Stimulated activated naive B cell treated with anti-CD40 and anti-IgM and Interleukin-4, amounts not matched to agents 10 μg/mL and 1 μg/mL and 100 μg/mL, for 72 hours (primary cell): ENCODE results near the gene SHISA7.
"Not testable (repeated sequence)": the region's sequence is repeated elsewhere in the genome, so short reads cannot be mapped to it uniquely, and the experiment has no call there.

Source experiments
- ATAC-seq, 2 donors: fragments of 150-1000 bp; cut with Tn5 transposase; replicated peaks; 2 replicates each; pipeline ENCODE4 v1.10.0; 2021; ENCODE audit warnings: moderate library complexity in 1 of 2
- DNase-seq: peaks from one replicate; pipeline ENCODE4 v3.0.0; 2021
- H3K27ac Mint-ChIP-seq: one replicate; pipeline ENCODE4 v1.8.0; 2022; ENCODE audit warnings: mild to moderate bottlenecking, mixed read lengths
- H3K27me3 Mint-ChIP-seq, 2 donors: one replicate each; pipeline ENCODE4 v1.8.0; 2022; ENCODE audit warnings: mixed read lengths in 2 of 2
- H3K36me3 Mint-ChIP-seq, 2 donors: one replicate each; pipeline ENCODE4 v1.8.0; 2022; ENCODE audit warnings: mixed read lengths in 2 of 2, mild to moderate bottlenecking in 1 of 2
- H3K4me1 Mint-ChIP-seq, 2 donors: one replicate each; pipeline ENCODE4 v1.8.0; 2022; ENCODE audit warnings: mixed read lengths in 2 of 2, mild to moderate bottlenecking in 1 of 2
- H3K4me3 Mint-ChIP-seq, 2 donors: one replicate each; pipeline ENCODE4 v1.8.0; 2022; ENCODE audit warnings: mild to moderate bottlenecking in 2 of 2, mixed read lengths in 2 of 2, moderate library complexity in 1 of 2
- H3K9me3 Mint-ChIP-seq, 2 donors: one replicate each; pipeline ENCODE4 v1.8.0; 2022; ENCODE audit warnings: mixed read lengths in 2 of 2, mild to moderate bottlenecking in 1 of 2

The SHISA7 gene

GRCh38 chr19:55451965-55452748, 9.1 kb upstream of the SHISA7 start:
- DNase-seq: no peak
- Mint-ChIP-seq H3K4me1 (peaks cover 20 to 42% of the 10 kb centered on the region in 2 donors), H3K4me3 (peak overlapping the region; percentile 72 to 79), H3K27me3 (peaks cover 26 to 35% of the 10 kb centered on the region in 2 donors), H3K36me3 (peaks cover 28 to 36% of the 10 kb centered on the region in 2 donors), H3K27ac (no peak overlapping the region), H3K9me3 (no peaks in the 10 kb centered on the region)
- ATAC-seq: no peak

- Mint-ChIP-seq H3K9me3 (no peaks in the 10 kb centered on the region), H3K27ac (peak overlapping the region; percentile 43), H3K4me3 (peak overlapping the region; percentile 72 to 79), H3K36me3 (peaks cover 28 to 30% of the 10 kb centered on the region in 2 donors), H3K4me1 (peaks cover 19 to 42% of the 10 kb centered on the region in 2 donors), H3K27me3 (peaks cover 26 to 35% of the 10 kb centered on the region in 2 donors)
- ATAC-seq (peak in 1 of 2 donors; percentile 27), DNase-seq (no peak)
Measured at GRCh38 chr19:55451163-55451964, 8.3 kb upstream of the SHISA7 start.

DNA sequence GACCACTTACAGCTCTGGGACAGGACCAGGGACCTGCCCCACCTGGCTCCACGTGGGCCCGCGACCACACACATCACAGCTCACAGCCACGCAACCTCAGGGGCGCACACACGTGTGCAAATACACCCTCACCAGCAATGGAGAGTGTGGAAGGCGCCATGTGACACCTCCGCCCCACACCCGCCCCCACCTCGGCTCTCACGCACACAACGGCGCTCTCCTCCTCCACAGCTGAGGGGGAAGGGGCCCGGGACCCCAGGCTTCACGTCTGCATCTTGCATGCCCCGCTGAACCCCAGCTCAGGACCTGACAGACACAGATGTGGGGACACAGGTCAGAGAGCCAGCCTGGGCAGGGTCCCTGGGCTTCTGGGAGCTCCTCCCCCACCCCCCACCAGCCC, 6.4 kb upstream of the SHISA7 start:
- DNase-seq (no peak), ATAC-seq (no peak)
- Mint-ChIP-seq H3K27ac (no peak overlapping the region), H3K36me3 (peaks cover 16% of the 10 kb centered on the region in 2 donors), H3K27me3 (peaks cover 40 to 47% of the 10 kb centered on the region in 2 donors), H3K9me3 (no peaks in the 10 kb centered on the region), H3K4me3 (no peak overlapping the region), H3K4me1 (peaks cover 19 to 31% of the 10 kb centered on the region in 2 donors)

DNA sequence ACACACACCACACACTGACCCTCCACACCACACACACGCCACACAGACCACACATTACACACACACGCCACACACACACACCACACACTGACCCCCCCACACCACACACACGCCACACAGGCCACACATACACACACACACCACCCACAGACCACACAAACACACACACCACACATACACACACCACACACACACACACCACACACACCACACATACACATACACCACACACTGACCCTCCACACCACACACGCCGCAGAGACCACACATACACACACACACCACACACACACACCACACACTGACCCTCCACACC, 5.0 kb upstream of the SHISA7 start:
- H3K27me3 Mint-ChIP-seq: peaks cover 40 to 48% of the 10 kb centered on the region in 2 donors
- not testable (repeated sequence) for ATAC-seq

DNA sequence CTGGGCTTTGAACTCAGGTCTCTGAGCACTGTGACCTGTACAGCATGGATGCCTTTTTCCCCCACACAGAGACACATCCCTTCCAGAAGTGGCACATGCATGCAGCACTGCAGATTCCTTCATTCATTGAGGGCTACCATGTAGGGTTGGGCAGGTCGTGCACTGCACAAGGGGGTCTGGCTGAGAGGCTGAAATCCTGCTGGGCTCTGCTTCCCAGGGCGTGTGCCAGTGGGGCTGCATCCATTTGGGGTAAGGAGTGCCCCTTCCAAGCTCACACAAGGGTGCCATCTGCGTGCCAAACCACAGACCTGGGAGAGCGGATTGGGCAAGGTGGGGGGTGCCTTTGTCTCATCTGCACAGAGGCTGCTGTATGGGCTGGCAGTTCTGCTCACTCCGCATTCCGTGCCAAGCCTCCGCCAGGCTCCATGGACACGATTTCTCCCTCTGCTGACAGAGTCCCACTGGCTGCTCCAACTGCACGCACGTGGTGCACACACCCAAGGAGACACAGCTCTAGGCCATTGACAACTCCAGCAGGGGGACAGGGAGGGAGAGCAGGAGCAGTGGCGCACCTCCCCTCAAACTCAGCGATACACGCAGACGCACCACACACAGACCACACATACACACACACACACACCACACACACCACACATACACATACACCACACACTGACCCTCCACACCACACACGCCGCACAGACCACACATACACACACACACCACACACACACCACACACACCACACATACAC, 4.5 kb upstream of the SHISA7 start:
- Mint-ChIP-seq H3K4me1 (peaks cover 16 to 28% of the 10 kb centered on the region in 2 donors), H3K9me3 (no peaks in the 10 kb centered on the region), H3K4me3 (no peak overlapping the region), H3K27me3 (peaks cover 45 to 48% of the 10 kb centered on the region in 2 donors), H3K36me3 (no peaks in the 10 kb centered on the region), H3K27ac (no peak overlapping the region)
- ATAC-seq: peak; percentile 31 to 48
- no peak for DNase-seq

More for the DNA sequence above, 5.0 kb upstream of the SHISA7 start:
- not testable (repeated sequence) for H3K4me3 Mint-ChIP-seq, H3K36me3 Mint-ChIP-seq, H3K9me3 Mint-ChIP-seq, H3K27ac Mint-ChIP-seq, DNase-seq
- peaks cover 12 to 28% of the 10 kb centered on the region in 2 donors for H3K4me1 Mint-ChIP-seq

- no peak overlapping the region for H3K4me3 Mint-ChIP-seq
- peaks cover 0 to 3% of the 10 kb centered on the region in 2 donors for H3K9me3 Mint-ChIP-seq
- H3K27ac Mint-ChIP-seq: no peak overlapping the region
- no peak for DNase-seq
- H3K27me3 Mint-ChIP-seq: peaks cover 52 to 53% of the 10 kb centered on the region in 2 donors
- no peak for ATAC-seq
- H3K4me1 Mint-ChIP-seq: peaks cover 20 to 30% of the 10 kb centered on the region in 2 donors
- peaks cover 2 to 4% of the 10 kb centered on the region in 2 donors for H3K36me3 Mint-ChIP-seq
Measured at GRCh38 chr19:55446060-55446459, 3.0 kb upstream of the SHISA7 start.

- H3K4me1 Mint-ChIP-seq: peaks cover 21 to 28% of the 10 kb centered on the region in 2 donors
- peaks cover 2 to 8% of the 10 kb centered on the region in 2 donors for H3K36me3 Mint-ChIP-seq
- H3K27ac Mint-ChIP-seq: peak overlapping the region; percentile 27
- peaks cover 0 to 3% of the 10 kb centered on the region in 2 donors for H3K9me3 Mint-ChIP-seq
- peaks cover 54 to 64% of the 10 kb centered on the region in 2 donors for H3K27me3 Mint-ChIP-seq
- ATAC-seq (no peak), DNase-seq (no peak)
- no peak overlapping the region for H3K4me3 Mint-ChIP-seq
Measured at GRCh38 chr19:55444646-55445045, 1.5 kb upstream of the SHISA7 start.

DNA sequence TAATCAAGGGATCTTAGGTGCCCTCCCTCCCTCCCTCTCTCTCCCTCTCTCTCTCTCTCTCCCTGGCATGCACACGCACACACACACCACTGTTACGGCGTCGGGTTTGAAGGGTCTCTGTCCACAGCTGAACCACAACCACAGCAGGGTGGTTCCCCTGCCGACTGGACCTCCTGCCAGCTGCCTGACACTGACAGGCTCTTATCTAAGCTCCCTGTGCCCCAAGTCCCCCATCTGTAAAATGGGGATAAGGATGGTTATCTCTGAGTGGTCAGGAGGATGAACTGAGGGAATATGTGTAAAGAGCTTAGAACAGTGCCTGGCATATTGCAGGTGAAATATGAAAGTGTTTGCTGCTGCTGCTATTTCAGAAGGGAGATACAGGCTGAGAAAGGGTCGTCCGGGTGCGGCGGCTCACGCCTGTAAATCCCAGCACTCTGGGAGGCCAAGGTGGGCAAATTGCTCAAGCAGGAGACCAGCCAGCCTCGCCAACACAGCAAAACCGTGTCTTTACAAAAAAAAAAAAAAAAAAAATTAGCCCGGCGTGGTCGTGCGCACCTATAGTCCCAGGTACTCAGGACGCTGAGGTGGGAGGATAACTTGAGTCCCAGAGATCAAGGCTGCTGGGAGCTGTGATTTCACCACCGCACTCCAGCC, 852 bp upstream of the SHISA7 start:
- H3K4me1 Mint-ChIP-seq: peaks cover 21 to 35% of the 10 kb centered on the region in 2 donors
- H3K27me3 Mint-ChIP-seq: peaks cover 61 to 71% of the 10 kb centered on the region in 2 donors
- ATAC-seq: no peak
- peaks cover 7 to 14% of the 10 kb centered on the region in 2 donors for H3K36me3 Mint-ChIP-seq
- no peak overlapping the region for H3K27ac Mint-ChIP-seq
- peak overlapping the region; percentile 14 to 47 for H3K4me3 Mint-ChIP-seq
- peaks cover 0 to 6% of the 10 kb centered on the region in 2 donors for H3K9me3 Mint-ChIP-seq
- DNase-seq: no peak

GRCh38 chr19:55442372-55442961, 633 bp downstream of the SHISA7 start:
- Mint-ChIP-seq H3K4me3 (peak overlapping the region in 1 of 2 donors; percentile 25), H3K27ac (no peak overlapping the region), H3K36me3 (peaks cover 7 to 14% of the 10 kb centered on the region in 2 donors), H3K9me3 (peaks cover 0 to 8% of the 10 kb centered on the region in 2 donors), H3K4me1 (peaks cover 21 to 35% of the 10 kb centered on the region in 2 donors), H3K27me3 (peaks cover 73 to 86% of the 10 kb centered on the region in 2 donors)
- ATAC-seq (peak in 1 of 2 donors; percentile 41), DNase-seq (no peak)

GRCh38 chr19:55441692-55442321, 1.3 kb downstream of the SHISA7 start:
- Mint-ChIP-seq H3K27me3 (peaks cover 80 to 92% of the 10 kb centered on the region in 2 donors), H3K27ac (peak overlapping the region; percentile 27), H3K4me3 (peak overlapping the region; percentile 61), H3K9me3 (peaks cover 0 to 8% of the 10 kb centered on the region in 2 donors), H3K36me3 (peaks cover 7 to 14% of the 10 kb centered on the region in 2 donors), H3K4me1 (peaks cover 21 to 35% of the 10 kb centered on the region in 2 donors)
- ATAC-seq (peak in 1 of 2 donors; percentile 39), DNase-seq (no peak)

DNA sequence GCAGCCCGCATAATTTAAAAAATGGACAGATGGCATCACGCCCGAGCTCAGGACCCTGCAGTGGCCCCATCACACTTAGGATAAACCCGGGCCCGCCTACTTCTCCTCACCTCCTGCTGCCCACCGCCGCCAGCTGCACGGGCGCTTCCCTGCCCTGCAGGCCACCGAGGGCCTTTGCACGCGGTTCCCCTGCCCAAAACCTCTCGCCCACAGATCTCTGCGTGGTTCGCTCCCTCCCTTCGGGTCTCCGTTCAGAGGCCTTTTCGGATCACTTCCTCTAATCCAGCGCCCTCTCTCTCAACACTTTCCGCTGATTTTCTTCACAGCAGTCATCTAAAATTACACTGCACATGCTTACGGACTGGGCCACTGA, 1.8 kb downstream of the SHISA7 start:
- ATAC-seq (peak; percentile 75 to 85), DNase-seq (peak; percentile 44)
- Mint-ChIP-seq H3K27me3 (peaks cover 84 to 97% of the 10 kb centered on the region in 2 donors), H3K4me1 (peaks cover 21 to 35% of the 10 kb centered on the region in 2 donors), H3K36me3 (peaks cover 7 to 14% of the 10 kb centered on the region in 2 donors), H3K4me3 (peak overlapping the region; percentile 61), H3K27ac (peak overlapping the region; percentile 27), H3K9me3 (peaks cover 0 to 8% of the 10 kb centered on the region in 2 donors)

DNA sequence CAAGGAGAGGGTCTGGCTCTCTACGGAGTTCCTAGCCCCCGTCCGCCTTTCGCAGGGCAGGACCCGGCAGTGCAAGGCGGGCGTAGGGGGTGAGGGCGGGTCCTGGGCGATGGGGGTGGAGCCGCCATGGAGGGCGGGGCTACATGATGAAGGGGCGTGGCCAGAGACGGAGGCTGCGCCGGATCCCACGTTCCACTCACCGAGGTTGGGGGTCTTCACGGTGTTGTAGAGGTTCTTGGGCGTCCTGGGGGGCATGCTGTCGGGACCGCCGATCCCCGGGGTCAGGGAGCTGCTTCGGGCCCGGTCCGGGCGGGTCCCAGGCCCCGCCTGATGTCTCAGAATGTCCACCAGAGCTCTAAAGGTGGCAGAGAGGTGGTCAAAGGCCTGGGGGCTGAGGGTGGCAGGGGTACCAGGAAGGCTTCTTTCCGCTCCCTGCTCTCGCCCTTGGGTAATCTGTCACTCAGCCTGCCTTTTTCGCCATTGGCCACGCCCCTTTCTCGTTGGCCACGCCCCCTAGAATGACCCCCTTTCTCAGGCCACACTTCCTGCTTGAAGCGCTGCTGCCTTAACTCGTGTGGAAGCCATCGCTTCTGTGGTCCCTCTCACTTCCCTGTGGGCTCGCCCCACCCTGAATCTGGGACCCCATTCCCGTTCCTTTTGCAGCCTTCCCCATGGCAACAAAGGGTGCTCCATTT, 2.5 kb downstream of the SHISA7 start:
- peaks cover 7 to 14% of the 10 kb centered on the region in 2 donors for H3K36me3 Mint-ChIP-seq
- H3K9me3 Mint-ChIP-seq: peaks cover 0 to 8% of the 10 kb centered on the region in 2 donors
- peak overlapping the region; percentile 61 for H3K4me3 Mint-ChIP-seq
- H3K27ac Mint-ChIP-seq: peak overlapping the region; percentile 87
- peaks cover 79 to 90% of the 10 kb centered on the region in 2 donors for H3K27me3 Mint-ChIP-seq
- ATAC-seq: peak; percentile 46 to 51
- no peak for DNase-seq
- H3K4me1 Mint-ChIP-seq: peaks cover 21 to 35% of the 10 kb centered on the region in 2 donors
